ENCODE data around the gene MS4A4A. TPM values are rescaled to one million over a fixed set of nuclear protein-coding genes. Genes with fewer than 3 reads are reported as not detected.
A peak's percentile ranks its signal among the peaks of the same experiment; 100 is the strongest.

Gene MS4A4A
- total RNA-seq, 1 donor from 2014 or later, result 1.4 TPM

GRCh38 chr11:60348116-60348515, 67.7 kb downstream of the MS4A4A start:
- ChIA-PET POLR2A (interaction anchor here (1.4 to 3.0 kb wide), 3 partner anchors 15 to 111 kb away, joined by 4 to 13 read pairs (median 6); partner anchors contain the start of gene MS4A1), CTCF (interaction anchor here (0.7 to 8.6 kb wide), 18 partner anchors 12 to 567 kb away, joined by 3 to 97 read pairs (median 6); partner anchors contain the start of gene MS4A15)
- intact Hi-C loops (cut with micrococcal nuclease), result loop anchor here (1.0 to 10.0 kb wide), 4 partner anchors 138 to 523 kb away; no protein-coding TSS in a partner anchor
- no peaks in the 10 kb centered on the region for H3K36me3 Mint-ChIP-seq (ENCODE audit: low read depth)
- H3K9me3 Mint-ChIP-seq, result no peaks in the 10 kb centered on the region
- ATAC-seq (ENCODE audit: low read depth), result peak; percentile 54
- peaks cover 35% of the 10 kb centered on the region for H3K4me1 Mint-ChIP-seq
- TF ChIP-seq CTCF (IDR thresholded peaks at IDR 0.05), result no peak
- H3K27me3 Mint-ChIP-seq, result no peaks in the 10 kb centered on the region
- H3K4me3 Mint-ChIP-seq, result no peak overlapping the region
- DNase-seq, result no peak
- no peak overlapping the region for H3K27ac Mint-ChIP-seq

DNA sequence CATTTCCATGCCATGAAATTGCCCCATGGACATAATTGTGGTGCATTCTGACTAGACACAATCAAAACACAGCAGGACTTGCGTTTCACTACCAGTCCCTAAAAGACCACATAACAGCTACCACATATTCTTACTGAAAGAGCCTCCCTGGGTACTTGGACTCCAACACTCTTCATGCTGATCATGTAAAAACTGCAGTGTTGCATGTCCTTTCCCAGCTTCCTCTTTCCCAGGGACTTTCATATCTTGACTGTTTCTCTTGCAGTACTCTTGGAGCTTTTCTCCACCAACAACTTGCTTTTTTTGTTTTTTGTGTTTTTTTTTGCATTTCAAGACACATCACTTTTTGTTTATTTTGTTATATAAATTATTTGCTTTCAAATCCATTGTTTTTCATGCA, 69.5 kb downstream of the MS4A4A start:
- no peak for TF ChIP-seq CTCF (IDR thresholded peaks at IDR 0.05)
- H3K27ac Mint-ChIP-seq, result no peak overlapping the region
- H3K36me3 Mint-ChIP-seq (ENCODE audit: low read depth), result no peaks in the 10 kb centered on the region
- no peaks in the 10 kb centered on the region for H3K27me3 Mint-ChIP-seq
- ATAC-seq (ENCODE audit: low read depth), result no peak
- CTCF ChIA-PET, result interaction anchor here (0.6 to 8.6 kb wide), 8 partner anchors 13 to 285 kb away, joined by 3 to 97 read pairs (median 26); no protein-coding TSS in a partner anchor
- H3K4me1 Mint-ChIP-seq, result peaks cover 35% of the 10 kb centered on the region
- no peak overlapping the region for H3K4me3 Mint-ChIP-seq
- peaks cover 11% of the 10 kb centered on the region for H3K9me3 Mint-ChIP-seq
- no peak for DNase-seq
- POLR2A ChIA-PET, result interaction anchor here (0.6 to 3.0 kb wide), 3 partner anchors 107 to 515 kb away, joined by 4 to 13 read pairs (median 4); partner anchors contain the start of gene MS4A1
- intact Hi-C loops (cut with micrococcal nuclease), result loop anchor here (5.0 to 10.0 kb wide), 2 partner anchors 222 to 525 kb away; no protein-coding TSS in a partner anchor

DNA sequence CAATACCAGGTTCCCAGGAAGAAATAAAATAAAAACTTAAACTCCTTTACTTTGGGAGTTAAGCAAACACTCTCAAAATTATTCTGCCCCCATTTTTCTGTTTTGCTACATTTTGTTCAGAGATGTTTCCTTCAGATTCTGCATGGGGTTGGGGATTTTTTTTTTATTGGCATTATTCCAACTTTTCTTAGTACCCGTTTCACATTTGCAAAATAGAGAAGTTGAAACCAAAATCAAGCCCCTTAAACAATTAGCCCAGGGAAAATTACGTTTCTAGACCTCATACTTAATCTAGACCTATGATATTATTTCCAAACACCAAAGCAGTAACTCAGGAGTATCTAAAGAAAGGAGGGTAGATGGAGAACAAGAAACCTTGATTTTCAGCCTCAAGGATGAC, 77.3 kb downstream of the MS4A4A start:
- ChIA-PET CTCF (no interaction called here), POLR2A (no interaction called here)
- peak overlapping the region; percentile 74 for H3K27ac Mint-ChIP-seq
- ATAC-seq (ENCODE audit: low read depth) (peak; percentile 82), DNase-seq (no peak)
- intact Hi-C loops (cut with micrococcal nuclease), result loop anchor here (5.0 kb wide), 1 partner anchor 405 kb away; no protein-coding TSS in a partner anchor
- peaks cover 20% of the 10 kb centered on the region for H3K9me3 Mint-ChIP-seq
- H3K36me3 Mint-ChIP-seq (ENCODE audit: low read depth), result peaks cover 3% of the 10 kb centered on the region
- peak overlapping the region; percentile 25 for H3K4me3 Mint-ChIP-seq
- no peaks in the 10 kb centered on the region for H3K27me3 Mint-ChIP-seq
- TF ChIP-seq CTCF (IDR thresholded peaks at IDR 0.05), result no peak
- H3K4me1 Mint-ChIP-seq, result peaks cover 46% of the 10 kb centered on the region

Other genes with a start within 250 kb of the MS4A4A start
- gene OOSP2, start 240.3 kb upstream of the MS4A4A start, total RNA-seq, result not detected in 2 replicates
- not detected in 2 replicates for gene MS4A3, start 224.0 kb upstream of the MS4A4A start, total RNA-seq
- gene MS4A2, start 192.0 kb upstream of the MS4A4A start, total RNA-seq, result not detected in 2 replicates
- 0.22 TPM in 1 of 2 replicates, not detected in the other for gene MS4A6A, start 97.6 kb upstream of the MS4A4A start, total RNA-seq
- gene MS4A4E, start 37.5 kb upstream of the MS4A4A start, total RNA-seq, result not detected in 2 replicates
- not detected in 2 replicates for gene MS4A6E, start 46.6 kb downstream of the MS4A4A start, total RNA-seq
- 43.1 and 51.1 TPM in 2 replicates for gene MS4A7, start 97.9 kb downstream of the MS4A4A start, total RNA-seq
- gene MS4A14, start 115.8 kb downstream of the MS4A4A start, total RNA-seq, result 4.6 and 4.9 TPM in 2 replicates
- gene MS4A5, start 148.9 kb downstream of the MS4A4A start, total RNA-seq, result not detected in 2 replicates
- 1,910 and 2,024 TPM in 2 replicates for gene MS4A1, start 175.2 kb downstream of the MS4A4A start, total RNA-seq
- gene MS4A12, start 212.1 kb downstream of the MS4A4A start, total RNA-seq, result not detected in 2 replicates
- not detected in 2 replicates for gene MS4A13, start 234.7 kb downstream of the MS4A4A start, total RNA-seq

All from activated B cell treated with CpG ODN at 0.5 μM for 24 hours (primary cell).